GM23338 (cell line): ENCODE measurements around the gene DHRSX. TPM values are rescaled to one million over a fixed set of nuclear protein-coding genes. Genes with fewer than 3 reads are reported as not detected.

ENCODE experiments used
- ATAC-seq: fragments of 200-7000 bp; cut with Tn5 transposase; 3 replicates; pipeline ENCODE4 v1.9.1; 2020
- DNase-seq: peaks from one replicate; pipeline ENCODE4 v3.0.0-alpha.2; 2015; ENCODE audit warnings: low spot score
- H2AFZ ChIP-seq: fragments of 200-600 bp; sonication (generic); 2 replicates; pipeline ENCODE4 v1.8.0; 2016; ENCODE audit warnings: antibody characterized with exemption, mild to moderate bottlenecking, moderate library complexity
- H3F3A ChIP-seq: fragments of 200-600 bp; sonication (generic); replicated peaks from 2 replicates; pipeline ENCODE4 v1.8.0; 2017; ENCODE audit warnings: antibody characterized with exemption, mixed run types, low read depth
- H3K27ac ChIP-seq: fragments of 200-600 bp; sonication (generic); 2 replicates; pipeline ENCODE4 v1.6.1; 2016; ENCODE audit warnings: low read depth
- H3K27me3 ChIP-seq: fragments of 200-600 bp; sonication (generic); 2 replicates; pipeline ENCODE4 v1.8.0; 2016; ENCODE audit warnings: mild to moderate bottlenecking, mixed run types, moderate library complexity; ENCODE audit not compliant: insufficient read depth
- H3K36me3 ChIP-seq: fragments of 200-600 bp; sonication (generic); 2 replicates; pipeline ENCODE4 v1.8.0; 2016; ENCODE audit warnings: mild to moderate bottlenecking; ENCODE audit not compliant: insufficient read depth
- H3K4me1 ChIP-seq: fragments of 200-600 bp; sonication (generic); 2 replicates; pipeline ENCODE4 v1.8.0; 2016; ENCODE audit warnings: mild to moderate bottlenecking, moderate library complexity; ENCODE audit not compliant: insufficient read depth
- H3K4me2 ChIP-seq: fragments of 200-600 bp; sonication (generic); 2 replicates; pipeline ENCODE4 v1.7.1; 2017; ENCODE audit warnings: mixed run types
- H3K4me3 ChIP-seq: fragments of 200-600 bp; sonication (generic); 2 replicates; pipeline ENCODE4 v1.6.1; 2016; ENCODE audit warnings: mixed run types
- H3K79me2 ChIP-seq: fragments of 200-600 bp; sonication (generic); replicated peaks from 2 replicates; pipeline ENCODE4 v1.8.0; 2017; ENCODE audit warnings: mild to moderate bottlenecking; ENCODE audit not compliant: insufficient read depth
- H3K9me2 ChIP-seq: fragments of 200-600 bp; sonication (generic); 2 replicates; pipeline ENCODE4 v1.8.0; 2017; ENCODE audit not compliant: insufficient read depth
- H4K20me1 ChIP-seq: fragments of 200-600 bp; sonication (generic); replicated peaks from 2 replicates; pipeline ENCODE4 v1.8.0; 2017; ENCODE audit warnings: mild to moderate bottlenecking; ENCODE audit not compliant: insufficient read depth
- H3K27ac Mint-ChIP-seq: 2 replicates; pipeline ENCODE4 v1.8.0; 2020; ENCODE audit warnings: inconsistent platforms, mild to moderate bottlenecking, moderate library complexity, mixed read lengths
- H3K27me3 Mint-ChIP-seq: 3 replicates; pipeline ENCODE4 v1.8.0; 2022; ENCODE audit warnings: low read depth, mild to moderate bottlenecking, moderate library complexity, mixed read lengths, inconsistent platforms; ENCODE audit not compliant: insufficient read depth, poor library complexity
- H3K36me3 Mint-ChIP-seq: 3 replicates; pipeline ENCODE4 v1.8.0; 2021; ENCODE audit warnings: low read depth, mild to moderate bottlenecking, inconsistent platforms, moderate library complexity, mixed read lengths
- H3K4me1 Mint-ChIP-seq: 3 replicates; pipeline ENCODE4 v1.8.0; 2020; ENCODE audit warnings: mild to moderate bottlenecking, inconsistent platforms, mixed read lengths
- H3K4me3 Mint-ChIP-seq: 3 replicates; pipeline ENCODE4 v1.8.0; 2021; ENCODE audit warnings: moderate library complexity, mild to moderate bottlenecking, inconsistent platforms, mixed read lengths
- H3K9me3 Mint-ChIP-seq: 3 replicates; pipeline ENCODE4 v1.8.0; 2020; ENCODE audit warnings: moderate library complexity, mild to moderate bottlenecking, inconsistent platforms, mixed read lengths
- EZH2 ChIP-seq: fragments of 200-600 bp; sonication (generic); IDR thresholded peaks from one replicate; pipeline ENCODE4 v1.8.0; 2017; ENCODE audit warnings: antibody characterized with exemption, mild to moderate bottlenecking, low read depth; ENCODE audit not compliant: unreplicated experiment
- NANOG ChIP-seq: IDR thresholded peaks from 2 replicates; pipeline ENCODE4 v1.6.1; 2016; ENCODE audit warnings: antibody characterized with exemption, borderline replicate concordance
- STAT1 ChIP-seq: IDR thresholded peaks from one replicate; pipeline ENCODE4 v1.6.1; 2016; ENCODE audit warnings: antibody characterized with exemption; ENCODE audit not compliant: unreplicated experiment
- polyA plus RNA-seq: library from polyadenylated mRNA; unstranded; fragments of >200 nt; fragmentation: Nextera tagmentation; extraction: Ambion mirVana; gene quantifications from 2 replicates; pipeline ENCODE4 v1.2.1, GENCODE V29; 2016
- total RNA-seq: library from RNA; depleted of rRNA; stranded (reverse); fragments of >200 nt; shearing (Covaris generic); gene quantifications from 2 replicates; pipeline ENCODE4 v1.2.3, GENCODE V29; 2014
- TF ChIP-seq, protein P1 (sequence below): IDR thresholded peaks from one replicate; pipeline ENCODE4 v1.6.1; 2018; ENCODE audit warnings: antibody characterized with exemption; ENCODE audit not compliant: unreplicated experiment
- TF ChIP-seq, protein P2 (sequence below): IDR thresholded peaks from 2 replicates; pipeline ENCODE4 v1.6.1; 2016; ENCODE audit warnings: antibody characterized with exemption
- TF ChIP-seq, protein P3 (sequence below): fragments of 250-450 bp; sonication (Bioruptor Pico); IDR thresholded peaks from 2 replicates; pipeline ENCODE4 v1.5.0; 2020; ENCODE audit warnings: mild to moderate bottlenecking, moderate library complexity

Gene DHRSX
- total and polyA plus RNA-seq, 2 experiments from 2014 or later = 33.9 to 43.0 TPM

DNA sequence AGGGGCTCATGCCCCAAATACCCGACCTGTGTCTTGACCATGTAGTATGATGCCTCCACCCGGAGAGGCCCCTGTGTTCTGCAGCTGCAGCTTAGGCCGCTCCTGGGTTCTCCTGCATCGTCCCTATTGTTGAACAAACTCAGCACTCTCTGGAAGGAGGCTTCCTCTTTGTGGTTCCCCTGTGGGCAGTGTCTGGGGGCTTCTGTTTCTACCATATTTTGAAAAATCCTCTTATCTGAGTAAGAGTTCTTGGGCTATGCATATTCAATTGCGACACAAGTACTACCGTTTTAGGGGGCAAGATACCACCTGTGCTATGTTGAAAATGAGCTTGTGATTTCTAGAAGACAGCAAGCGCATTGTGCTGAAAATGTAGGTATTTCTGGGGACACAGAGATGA, 276.6 kb downstream of the DHRSX start:
- peaks cover 16% of the 10 kb centered on the region; the same call in 1 of the 2 replicates for H3F3A ChIP-seq
- no peak overlapping the region for H3K27ac ChIP-seq
- peaks cover 21% of the 10 kb centered on the region for H3K36me3 ChIP-seq
- H3K27me3 ChIP-seq = no peaks in the 10 kb centered on the region
- no peaks in the 10 kb centered on the region for H3K4me1 ChIP-seq
- H3K4me1 Mint-ChIP-seq = peaks cover 2% of the 10 kb centered on the region; the same call in 1 of the 3 replicates
- H3K27me3 Mint-ChIP-seq = peaks cover 10% of the 10 kb centered on the region
- peaks cover 92% of the 10 kb centered on the region for H3K36me3 Mint-ChIP-seq
- H3K4me2 ChIP-seq = no peak overlapping the region
- H3K79me2 ChIP-seq = no peaks in the 10 kb centered on the region
- TF ChIP-seq, protein P1, sequence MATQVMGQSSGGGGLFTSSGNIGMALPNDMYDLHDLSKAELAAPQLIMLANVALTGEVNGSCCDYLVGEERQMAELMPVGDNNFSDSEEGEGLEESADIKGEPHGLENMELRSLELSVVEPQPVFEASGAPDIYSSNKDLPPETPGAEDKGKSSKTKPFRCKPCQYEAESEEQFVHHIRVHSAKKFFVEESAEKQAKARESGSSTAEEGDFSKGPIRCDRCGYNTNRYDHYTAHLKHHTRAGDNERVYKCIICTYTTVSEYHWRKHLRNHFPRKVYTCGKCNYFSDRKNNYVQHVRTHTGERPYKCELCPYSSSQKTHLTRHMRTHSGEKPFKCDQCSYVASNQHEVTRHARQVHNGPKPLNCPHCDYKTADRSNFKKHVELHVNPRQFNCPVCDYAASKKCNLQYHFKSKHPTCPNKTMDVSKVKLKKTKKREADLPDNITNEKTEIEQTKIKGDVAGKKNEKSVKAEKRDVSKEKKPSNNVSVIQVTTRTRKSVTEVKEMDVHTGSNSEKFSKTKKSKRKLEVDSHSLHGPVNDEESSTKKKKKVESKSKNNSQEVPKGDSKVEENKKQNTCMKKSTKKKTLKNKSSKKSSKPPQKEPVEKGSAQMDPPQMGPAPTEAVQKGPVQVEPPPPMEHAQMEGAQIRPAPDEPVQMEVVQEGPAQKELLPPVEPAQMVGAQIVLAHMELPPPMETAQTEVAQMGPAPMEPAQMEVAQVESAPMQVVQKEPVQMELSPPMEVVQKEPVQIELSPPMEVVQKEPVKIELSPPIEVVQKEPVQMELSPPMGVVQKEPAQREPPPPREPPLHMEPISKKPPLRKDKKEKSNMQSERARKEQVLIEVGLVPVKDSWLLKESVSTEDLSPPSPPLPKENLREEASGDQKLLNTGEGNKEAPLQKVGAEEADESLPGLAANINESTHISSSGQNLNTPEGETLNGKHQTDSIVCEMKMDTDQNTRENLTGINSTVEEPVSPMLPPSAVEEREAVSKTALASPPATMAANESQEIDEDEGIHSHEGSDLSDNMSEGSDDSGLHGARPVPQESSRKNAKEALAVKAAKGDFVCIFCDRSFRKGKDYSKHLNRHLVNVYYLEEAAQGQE = no peak
- TF ChIP-seq, protein P2, sequence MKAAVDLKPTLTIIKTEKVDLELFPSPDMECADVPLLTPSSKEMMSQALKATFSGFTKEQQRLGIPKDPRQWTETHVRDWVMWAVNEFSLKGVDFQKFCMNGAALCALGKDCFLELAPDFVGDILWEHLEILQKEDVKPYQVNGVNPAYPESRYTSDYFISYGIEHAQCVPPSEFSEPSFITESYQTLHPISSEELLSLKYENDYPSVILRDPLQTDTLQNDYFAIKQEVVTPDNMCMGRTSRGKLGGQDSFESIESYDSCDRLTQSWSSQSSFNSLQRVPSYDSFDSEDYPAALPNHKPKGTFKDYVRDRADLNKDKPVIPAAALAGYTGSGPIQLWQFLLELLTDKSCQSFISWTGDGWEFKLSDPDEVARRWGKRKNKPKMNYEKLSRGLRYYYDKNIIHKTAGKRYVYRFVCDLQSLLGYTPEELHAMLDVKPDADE = no peak
- TF ChIP-seq STAT1 (no peak), EZH2 (no peak), NANOG (no peak)
- TF ChIP-seq, protein P3, sequence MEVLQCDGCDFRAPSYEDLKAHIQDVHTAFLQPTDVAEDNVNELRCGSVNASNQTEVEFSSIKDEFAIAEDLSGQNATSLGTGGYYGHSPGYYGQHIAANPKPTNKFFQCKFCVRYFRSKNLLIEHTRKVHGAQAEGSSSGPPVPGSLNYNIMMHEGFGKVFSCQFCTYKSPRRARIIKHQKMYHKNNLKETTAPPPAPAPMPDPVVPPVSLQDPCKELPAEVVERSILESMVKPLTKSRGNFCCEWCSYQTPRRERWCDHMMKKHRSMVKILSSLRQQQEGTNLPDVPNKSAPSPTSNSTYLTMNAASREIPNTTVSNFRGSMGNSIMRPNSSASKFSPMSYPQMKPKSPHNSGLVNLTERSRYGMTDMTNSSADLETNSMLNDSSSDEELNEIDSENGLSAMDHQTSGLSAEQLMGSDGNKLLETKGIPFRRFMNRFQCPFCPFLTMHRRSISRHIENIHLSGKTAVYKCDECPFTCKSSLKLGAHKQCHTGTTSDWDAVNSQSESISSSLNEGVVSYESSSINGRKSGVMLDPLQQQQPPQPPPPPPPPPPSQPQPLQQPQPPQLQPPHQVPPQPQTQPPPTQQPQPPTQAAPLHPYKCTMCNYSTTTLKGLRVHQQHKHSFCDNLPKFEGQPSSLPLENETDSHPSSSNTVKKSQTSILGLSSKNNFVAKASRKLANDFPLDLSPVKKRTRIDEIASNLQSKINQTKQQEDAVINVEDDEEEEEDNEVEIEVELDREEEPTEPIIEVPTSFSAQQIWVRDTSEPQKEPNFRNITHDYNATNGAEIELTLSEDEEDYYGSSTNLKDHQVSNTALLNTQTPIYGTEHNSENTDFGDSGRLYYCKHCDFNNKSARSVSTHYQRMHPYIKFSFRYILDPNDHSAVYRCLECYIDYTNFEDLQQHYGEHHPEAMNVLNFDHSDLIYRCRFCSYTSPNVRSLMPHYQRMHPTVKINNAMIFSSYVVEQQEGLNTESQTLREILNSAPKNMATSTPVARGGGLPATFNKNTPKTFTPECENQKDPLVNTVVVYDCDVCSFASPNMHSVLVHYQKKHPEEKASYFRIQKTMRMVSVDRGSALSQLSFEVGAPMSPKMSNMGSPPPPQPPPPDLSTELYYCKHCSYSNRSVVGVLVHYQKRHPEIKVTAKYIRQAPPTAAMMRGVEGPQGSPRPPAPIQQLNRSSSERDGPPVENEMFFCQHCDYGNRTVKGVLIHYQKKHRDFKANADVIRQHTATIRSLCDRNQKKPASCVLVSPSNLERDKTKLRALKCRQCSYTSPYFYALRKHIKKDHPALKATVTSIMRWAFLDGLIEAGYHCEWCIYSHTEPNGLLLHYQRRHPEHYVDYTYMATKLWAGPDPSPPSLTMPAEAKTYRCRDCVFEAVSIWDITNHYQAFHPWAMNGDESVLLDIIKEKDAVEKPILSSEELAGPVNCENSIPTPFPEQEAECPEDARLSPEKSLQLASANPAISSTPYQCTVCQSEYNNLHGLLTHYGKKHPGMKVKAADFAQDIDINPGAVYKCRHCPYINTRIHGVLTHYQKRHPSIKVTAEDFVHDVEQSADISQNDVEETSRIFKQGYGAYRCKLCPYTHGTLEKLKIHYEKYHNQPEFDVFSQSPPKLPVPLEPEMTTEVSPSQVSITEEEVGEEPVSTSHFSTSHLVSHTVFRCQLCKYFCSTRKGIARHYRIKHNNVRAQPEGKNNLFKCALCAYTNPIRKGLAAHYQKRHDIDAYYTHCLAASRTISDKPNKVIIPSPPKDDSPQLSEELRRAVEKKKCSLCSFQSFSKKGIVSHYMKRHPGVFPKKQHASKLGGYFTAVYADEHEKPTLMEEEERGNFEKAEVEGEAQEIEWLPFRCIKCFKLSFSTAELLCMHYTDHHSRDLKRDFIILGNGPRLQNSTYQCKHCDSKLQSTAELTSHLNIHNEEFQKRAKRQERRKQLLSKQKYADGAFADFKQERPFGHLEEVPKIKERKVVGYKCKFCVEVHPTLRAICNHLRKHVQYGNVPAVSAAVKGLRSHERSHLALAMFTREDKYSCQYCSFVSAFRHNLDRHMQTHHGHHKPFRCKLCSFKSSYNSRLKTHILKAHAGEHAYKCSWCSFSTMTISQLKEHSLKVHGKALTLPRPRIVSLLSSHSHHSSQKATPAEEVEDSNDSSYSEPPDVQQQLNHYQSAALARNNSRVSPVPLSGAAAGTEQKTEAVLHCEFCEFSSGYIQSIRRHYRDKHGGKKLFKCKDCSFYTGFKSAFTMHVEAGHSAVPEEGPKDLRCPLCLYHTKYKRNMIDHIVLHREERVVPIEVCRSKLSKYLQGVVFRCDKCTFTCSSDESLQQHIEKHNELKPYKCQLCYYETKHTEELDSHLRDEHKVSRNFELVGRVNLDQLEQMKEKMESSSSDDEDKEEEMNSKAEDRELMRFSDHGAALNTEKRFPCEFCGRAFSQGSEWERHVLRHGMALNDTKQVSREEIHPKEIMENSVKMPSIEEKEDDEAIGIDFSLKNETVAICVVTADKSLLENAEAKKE = no peak
- H2AFZ ChIP-seq = no peak overlapping the region
- no peak for DNase-seq
- H3K4me3 ChIP-seq = no peak overlapping the region
- no peaks in the 10 kb centered on the region for H4K20me1 ChIP-seq
- ATAC-seq = no peak
- peaks cover 93% of the 10 kb centered on the region for H3K9me3 Mint-ChIP-seq
- peaks cover 7% of the 10 kb centered on the region; the same call in 1 of the 2 replicates for H3K9me2 ChIP-seq
- H3K27ac Mint-ChIP-seq = no peak overlapping the region
- no peak overlapping the region for H3K4me3 Mint-ChIP-seq
